HL-60 (cell line): ENCODE results near the gene NPW.

Source experiments
- DNase-seq, 2 experiments: peaks; one replicate each; pipeline ENCODE4 v3.0.0-alpha.2; 2010 to 2020; ENCODE audit warnings: low read depth in 1 of 2, low spot score in 1 of 2
- H3K27ac ChIP-seq: fragments of 250-450 bp; sonication (Bioruptor Pico); replicated peaks from 2 replicates; pipeline ENCODE4 v1.5.1; 2020; ENCODE audit warnings: mild to moderate bottlenecking, moderate library complexity
- H3K27me3 ChIP-seq: fragments of 250-450 bp; sonication (Bioruptor Pico); 2 replicates; pipeline ENCODE4 v1.5.1; 2021; ENCODE audit warnings: mild to moderate bottlenecking, moderate library complexity; ENCODE audit not compliant: insufficient read depth, poor library complexity, severe bottlenecking
- H3K4me3 ChIP-seq: replicated peaks from 2 replicates; pipeline ENCODE4 v1.5.1; 2011; ENCODE audit warnings: mild to moderate bottlenecking, control low read depth, low read length; ENCODE audit not compliant: insufficient read depth
- CTCF ChIP-seq: IDR thresholded peaks from one replicate; pipeline ENCODE4 v1.5.1; 2011; ENCODE audit warnings: low read length, control low read depth, inconsistent platforms; ENCODE audit not compliant: insufficient read depth
- GABPA ChIP-seq: IDR thresholded peaks from 2 replicates; pipeline ENCODE4 v1.6.1; 2012; ENCODE audit warnings: low read depth
- POLR2AphosphoS5 ChIP-seq: IDR thresholded peaks from 2 replicates; pipeline ENCODE4 v1.6.1; 2012; ENCODE audit warnings: low read depth
- REST ChIP-seq: IDR thresholded peaks from 2 replicates; pipeline ENCODE4 v1.6.1; 2012; ENCODE audit warnings: low read depth; ENCODE audit not compliant: insufficient replicate concordance
- SPI1 ChIP-seq: IDR thresholded peaks from 2 replicates; pipeline ENCODE4 v1.6.1; 2012; ENCODE audit warnings: low read depth, mild to moderate bottlenecking, borderline replicate concordance

Gene NPW

GRCh38 chr16:2046893-2047329 lies 27.3 kb downstream of the NPW start:
- Histone ChIP-seq H3K27ac (peak overlapping the region; percentile 46), H3K27me3 (no peaks in the 10 kb centered on the region), H3K4me3 (peak overlapping the region; percentile 77)
- TF ChIP-seq REST (no peak), SPI1 (no peak), POLR2AphosphoS5 (no peak), GABPA (no peak), CTCF (no peak)
- DNase-seq = no peak

- DNase-seq = peak; percentile 91 to 97
- Histone ChIP-seq H3K27me3 (no peaks in the 10 kb centered on the region), H3K27ac (peak within 1 kb of the TSS; percentile 46), H3K4me3 (peak within 1 kb of the TSS; percentile 77)
- no peak for TF ChIP-seq SPI1
- TF ChIP-seq POLR2AphosphoS5 = peak; percentile 35; the same call in 1 of the 2 replicates
- peak; percentile 96 for TF ChIP-seq GABPA
- TF ChIP-seq REST = no peak
- no peak for TF ChIP-seq CTCF
These were observed 27.9 kb downstream of the NPW start, which contains the start of the genes NTHL1 and TSC2 for GRCh38 chr16:2047330-2048115. Gene NTHL1, minus strand, starts transcription at chr16:2047834. Its CDS starts 11 bp downstream, at chr16:2047823. Gene TSC2, plus strand, starts transcription at chr16:2047985. Its CDS starts 631 bp downstream, at chr16:2048616.

- H3K27ac ChIP-seq = peak overlapping the region; percentile 43; the same call in 1 of the 2 replicates
- no peak for TF ChIP-seq SPI1
- no peak for TF ChIP-seq POLR2AphosphoS5
- TF ChIP-seq REST = no peak
- no peak; the same call in 1 of the 2 replicates for TF ChIP-seq GABPA
These were observed 28.5 kb downstream of the NPW start for GRCh38 chr16:2048116-2048543.

More at GRCh38 chr16:2048116-2048543, 28.5 kb downstream of the NPW start:
- no peaks in the 10 kb centered on the region for H3K27me3 ChIP-seq
- DNase-seq = no peak
- peak overlapping the region; percentile 77 for H3K4me3 ChIP-seq
